Thyroid gland (tissue), 4 donors: ENCODE data around the gene CSRP2. TPM values are rescaled to one million over a fixed set of nuclear protein-coding genes. Genes with fewer than 3 reads are reported as not detected.

Source experiments
- DNase-seq, 2 donors: peaks; one replicate each; pipeline ENCODE4 v3.0.0-alpha.2; 2019
- H3K27ac ChIP-seq, 3 donors: fragments of 200-600 bp; sonication (generic); 1 replicate in 2 of 3; 2 replicates in 1 of 3; pipeline ENCODE4 v1.5.1; 2016 to 2019; ENCODE audit warnings: mild to moderate bottlenecking in 1 of 3, moderate library complexity in 1 of 3
- H3K27me3 ChIP-seq: fragments of 200-600 bp; sonication (generic); one replicate; pipeline ENCODE4 v1.5.1; 2019
- H3K36me3 ChIP-seq, 2 donors: fragments of 200-600 bp; sonication (generic); one replicate each; pipeline ENCODE4 v1.5.1; 2016 to 2019
- H3K4me1 ChIP-seq, 2 donors: fragments of 200-600 bp; sonication (generic); one replicate each; pipeline ENCODE4 v1.5.1; 2017 to 2019
- H3K4me3 ChIP-seq, 3 donors: fragments of 200-600 bp; sonication (generic); replicated peaks in 1 of 3; 1 replicate in 2 of 3; 2 replicates in 1 of 3; pipeline ENCODE4 v1.5.1; 2016; ENCODE audit warnings: mild to moderate bottlenecking in 1 of 3
- H3K9me3 ChIP-seq: fragments of 200-600 bp; sonication (generic); one replicate; pipeline ENCODE4 v1.5.1; 2017
- CTCF ChIP-seq, 6 experiments: fragments of 200-600 bp in 3 of 6; fragments of 450-650 bp in 3 of 6; sonication (generic) in 3 of 6; IDR thresholded peaks; one replicate each; pipeline ENCODE4 v1.5.1; 2016 to 2019; ENCODE audit warnings: antibody characterized with exemption in 6 of 6, mild to moderate bottlenecking in 2 of 6, inconsistent platforms in 1 of 6, moderate library complexity in 1 of 6
- POLR2A ChIP-seq, 2 donors: fragments of 450-650 bp; IDR thresholded peaks; one replicate each; pipeline ENCODE4 v1.6.1; 2017; ENCODE audit warnings: antibody characterized with exemption in 2 of 2, mild to moderate bottlenecking in 2 of 2, moderate library complexity in 1 of 2
- WGBS, 2 donors: methylation state at CpG; one replicate each; pipeline ENCODE4 v1.1.5; 2017; 5-methylcytosine and 5-hydroxymethylcytosine counted together
- intact Hi-C: fragments of 100-400 bp; cut with DNase I; formaldehyde crosslinking; loops from one replicate; pipeline ENCODE4 v1.15.1; 2023
- total RNA-seq, 4 donors: library from RNA; depleted of rRNA; stranded (reverse); fragments of >200 nt; gene quantifications; one replicate each; pipeline ENCODE4 v1.2.3, GENCODE V29; 2016

Gene CSRP2
- total RNA-seq, 4 donors from 2014 or later, result 42.1 to 65.1 (median 49.4) TPM

GRCh38 chr12:76916170-76916540, 37.3 kb upstream of the CSRP2 start:
- no peaks in the 10 kb centered on the region for H3K9me3 ChIP-seq
- peak overlapping the region in 1 of 3 donors; percentile 20 for H3K27ac ChIP-seq
- no peak overlapping the region for H3K4me3 ChIP-seq
- H3K27me3 ChIP-seq, result no peaks in the 10 kb centered on the region
- DNase-seq, result no peak
- TF ChIP-seq CTCF (IDR thresholded peaks at IDR 0.05) (no peak), POLR2A (IDR thresholded peaks at IDR 0.05) (no peak)
- H3K36me3 ChIP-seq, result no peaks in the 10 kb centered on the region
- no peaks in the 10 kb centered on the region for H3K4me1 ChIP-seq
- intact Hi-C loops, result no loop called here

GRCh38 chr12:76915361-76916169, 36.7 kb upstream of the CSRP2 start:
- Histone ChIP-seq H3K4me3 (no peak overlapping the region), H3K27ac (peak overlapping the region in 1 of 3 donors; percentile 20)

GRCh38 chr12:76914102-76914859, 35.5 kb upstream of the CSRP2 start:
- Histone ChIP-seq H3K27ac (no peak overlapping the region), H3K36me3 (no peaks in the 10 kb centered on the region), H3K27me3 (no peaks in the 10 kb centered on the region), H3K4me1 (no peaks in the 10 kb centered on the region), H3K4me3 (no peak overlapping the region), H3K9me3 (no peaks in the 10 kb centered on the region)
- DNase-seq, result no peak
- intact Hi-C loops, result no loop called here
- no peak for TF ChIP-seq POLR2A (IDR thresholded peaks at IDR 0.05)
- TF ChIP-seq CTCF (IDR thresholded peaks at IDR 0.05), result no peak
- 91 to 96% methylated on average over 2 of the region's 2 CpGs for WGBS, 2 donors

More at GRCh38 chr12:76915361-76916169, 36.7 kb upstream of the CSRP2 start:
- intact Hi-C loops, result no loop called here
- no peaks in the 10 kb centered on the region for H3K36me3 ChIP-seq
- WGBS, 2 donors, result 60 to 77% methylated on average over 6 of the region's 6 CpGs
- H3K27me3 ChIP-seq, result no peaks in the 10 kb centered on the region
- no peaks in the 10 kb centered on the region for H3K9me3 ChIP-seq
- DNase-seq, result no peak
- no peaks in the 10 kb centered on the region for H3K4me1 ChIP-seq
- TF ChIP-seq POLR2A (IDR thresholded peaks at IDR 0.05), result no peak
- no peak for TF ChIP-seq CTCF (IDR thresholded peaks at IDR 0.05)

GRCh38 chr12:76909290-76909689, 30.5 kb upstream of the CSRP2 start:
- no peaks in the 10 kb centered on the region for H3K9me3 ChIP-seq
- H3K27me3 ChIP-seq, result no peaks in the 10 kb centered on the region
- H3K4me1 ChIP-seq, result no peaks in the 10 kb centered on the region
- no peak for DNase-seq
- no peaks in the 10 kb centered on the region for H3K36me3 ChIP-seq
- TF ChIP-seq CTCF (IDR thresholded peaks at IDR 0.05) (no peak), POLR2A (IDR thresholded peaks at IDR 0.05) (no peak)
- 86% methylated on average over 4 of the region's 4 CpGs for WGBS, 2 donors
- H3K4me3 ChIP-seq, result no peak overlapping the region
- no peak overlapping the region for H3K27ac ChIP-seq
- intact Hi-C loops, result no loop called here
